Hepatic stellate cell (primary cell): ENCODE results near the gene TFEC.
"Not testable (repeated sequence)": the region's sequence is repeated elsewhere in the genome, so short reads cannot be mapped to it uniquely, and the experiment has no call there.

ENCODE experiments used
- DNase-seq: peaks from one replicate; pipeline ENCODE4 v3.0.0; 2011; ENCODE audit warnings: low spot score

The TFEC gene

DNA sequence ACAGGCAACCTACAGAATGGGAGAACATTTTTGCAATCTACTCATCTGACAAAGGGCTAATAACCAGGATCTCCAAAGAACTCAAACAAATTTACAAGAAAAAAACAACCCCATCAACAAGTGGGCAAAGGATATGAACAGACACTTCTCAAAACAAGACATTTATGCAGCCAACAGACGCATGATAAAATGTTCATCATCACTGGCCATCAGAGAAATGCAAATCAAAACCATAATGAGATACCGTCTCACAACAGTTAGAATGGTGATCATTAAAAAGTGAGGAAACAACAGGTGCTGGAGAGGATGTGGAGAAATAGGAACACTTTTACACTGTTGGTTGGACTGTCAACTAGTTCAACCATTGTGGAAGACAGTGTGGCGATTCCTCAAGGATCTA lies 100.8 kb downstream of the TFEC start:
- not testable (repeated sequence) for DNase-seq

GRCh38 chr7:115924411-115924810 lies 106.2 kb downstream of the TFEC start:
- DNase-seq, result no peak

- no peak for DNase-seq
Measured at GRCh38 chr7:115920367-115920766, 110.2 kb downstream of the TFEC start.

GRCh38 chr7:115914951-115915350 lies 115.6 kb downstream of the TFEC start:
- DNase-seq, result no peak

GRCh38 chr7:115911465-115911864 lies 119.1 kb downstream of the TFEC start:
- DNase-seq, result no peak

DNA sequence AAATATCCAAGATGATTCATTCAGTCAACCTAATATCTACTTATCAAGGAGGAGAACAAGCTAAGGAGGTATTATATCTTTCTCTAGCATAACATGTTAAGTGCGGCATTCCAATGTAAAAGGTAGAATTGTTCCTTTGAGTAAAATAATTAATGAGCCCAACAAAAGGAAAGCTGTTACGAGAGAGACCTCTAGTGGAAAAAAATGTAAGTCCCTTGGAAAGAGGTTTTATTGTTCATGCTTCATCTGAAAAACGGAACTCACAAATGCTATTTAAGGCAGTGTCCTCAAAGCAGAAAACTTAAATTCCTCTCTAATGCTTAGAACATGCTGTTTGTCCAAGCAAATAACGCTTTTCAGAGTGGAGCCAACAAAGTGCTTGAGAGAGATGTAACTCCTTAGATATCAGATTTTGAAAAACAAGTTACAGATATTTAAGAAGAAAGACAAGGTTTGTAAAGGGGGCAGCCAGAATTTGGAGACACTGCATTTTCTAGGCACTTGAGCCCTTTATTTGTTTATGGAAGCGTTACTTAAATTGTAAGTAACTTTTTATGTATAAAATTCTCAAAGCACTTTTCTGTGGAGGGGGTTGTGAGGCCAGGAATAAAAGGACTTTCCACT lies 119.9 kb downstream of the TFEC start:
- peak; percentile 0 for DNase-seq

DNA sequence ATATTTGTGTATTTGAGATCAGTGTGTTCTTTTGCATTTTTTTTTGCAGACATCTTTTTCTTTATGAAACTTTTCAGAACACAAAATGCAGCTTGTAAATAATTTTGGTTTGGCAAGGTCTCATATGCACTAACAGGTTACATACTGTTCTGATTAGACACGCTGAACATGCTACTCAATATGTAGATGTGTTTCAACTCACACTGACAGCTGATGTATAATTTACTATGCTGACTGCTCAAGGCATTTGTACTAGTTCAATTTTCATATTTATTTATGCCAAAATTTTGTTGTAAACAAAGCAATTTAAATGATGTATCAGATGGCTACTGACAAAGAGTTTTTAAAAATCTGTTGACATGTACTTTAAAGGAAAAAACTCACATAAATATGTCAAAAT lies 123.8 kb downstream of the TFEC start:
- no peak for DNase-seq

GRCh38 chr7:115889669-115889984 lies 140.9 kb downstream of the TFEC start:
- DNase-seq, result no peak

GRCh38 chr7:115888981-115889668 lies 141.4 kb downstream of the TFEC start:
- no peak for DNase-seq

GRCh38 chr7:115885550-115885949 lies 145.0 kb downstream of the TFEC start:
- no peak for DNase-seq
